ENCODE results near the gene HBS1L. TPM values are rescaled to one million over a fixed set of nuclear protein-coding genes. Genes with fewer than 3 reads are reported as not detected.

Gene HBS1L
- total RNA-seq, 3 donors from 2014 or later (not counting 1 experiment from before 2014, with no cell fraction given): 75.3 to 82.2 (median 80.1) TPM

GRCh38 chr6:135094403-135094821, 39.8 kb upstream of the HBS1L start:
- no peaks in the 10 kb centered on the region for H3K36me3 ChIP-seq (ENCODE audit: control insufficient read depth, insufficient read depth, low read length)
- Mint-ChIP-seq H3K27ac (no peak overlapping the region), H3K4me3 (no peak overlapping the region), H3K27me3 (ENCODE audit: low read depth in 2 of 2) (no peaks in the 10 kb centered on the region), H3K4me1 (peaks cover under 1 to 5% of the 10 kb centered on the region in 2 donors), H3K36me3 (no peaks in the 10 kb centered on the region), H3K9me3 (no peaks in the 10 kb centered on the region)
- TF ChIP-seq, protein P1, sequence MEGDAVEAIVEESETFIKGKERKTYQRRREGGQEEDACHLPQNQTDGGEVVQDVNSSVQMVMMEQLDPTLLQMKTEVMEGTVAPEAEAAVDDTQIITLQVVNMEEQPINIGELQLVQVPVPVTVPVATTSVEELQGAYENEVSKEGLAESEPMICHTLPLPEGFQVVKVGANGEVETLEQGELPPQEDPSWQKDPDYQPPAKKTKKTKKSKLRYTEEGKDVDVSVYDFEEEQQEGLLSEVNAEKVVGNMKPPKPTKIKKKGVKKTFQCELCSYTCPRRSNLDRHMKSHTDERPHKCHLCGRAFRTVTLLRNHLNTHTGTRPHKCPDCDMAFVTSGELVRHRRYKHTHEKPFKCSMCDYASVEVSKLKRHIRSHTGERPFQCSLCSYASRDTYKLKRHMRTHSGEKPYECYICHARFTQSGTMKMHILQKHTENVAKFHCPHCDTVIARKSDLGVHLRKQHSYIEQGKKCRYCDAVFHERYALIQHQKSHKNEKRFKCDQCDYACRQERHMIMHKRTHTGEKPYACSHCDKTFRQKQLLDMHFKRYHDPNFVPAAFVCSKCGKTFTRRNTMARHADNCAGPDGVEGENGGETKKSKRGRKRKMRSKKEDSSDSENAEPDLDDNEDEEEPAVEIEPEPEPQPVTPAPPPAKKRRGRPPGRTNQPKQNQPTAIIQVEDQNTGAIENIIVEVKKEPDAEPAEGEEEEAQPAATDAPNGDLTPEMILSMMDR (IDR thresholded peaks at IDR 0.05): no peak
- peaks cover 2% of the 10 kb centered on the region for H3K4me1 ChIP-seq (ENCODE audit: control insufficient read depth, insufficient read depth, low read length)
- intact Hi-C loops (cut with micrococcal nuclease): loop anchor here (5.0 kb wide), 1 partner anchor 33 kb away; no protein-coding TSS in a partner anchor
- peak in 2 of 3 donors; percentile 42 to 70 for ATAC-seq
- no peaks in the 10 kb centered on the region for H3K27me3 ChIP-seq (ENCODE audit: control insufficient read depth, insufficient read depth, low read length)
- 0% methylated on average over 1 of the region's 1 CpG for WGBS (ENCODE audit: insufficient coverage)
- no peaks in the 10 kb centered on the region for H3K9me3 ChIP-seq (ENCODE audit: control insufficient read depth, insufficient read depth, low read length)
- DNase-seq: peak in 1 of 2 donors; percentile 66
- H3K27ac ChIP-seq (ENCODE audit: low read length): no peak overlapping the region
- H3K4me3 ChIP-seq (ENCODE audit: low read length): no peak overlapping the region

DNA sequence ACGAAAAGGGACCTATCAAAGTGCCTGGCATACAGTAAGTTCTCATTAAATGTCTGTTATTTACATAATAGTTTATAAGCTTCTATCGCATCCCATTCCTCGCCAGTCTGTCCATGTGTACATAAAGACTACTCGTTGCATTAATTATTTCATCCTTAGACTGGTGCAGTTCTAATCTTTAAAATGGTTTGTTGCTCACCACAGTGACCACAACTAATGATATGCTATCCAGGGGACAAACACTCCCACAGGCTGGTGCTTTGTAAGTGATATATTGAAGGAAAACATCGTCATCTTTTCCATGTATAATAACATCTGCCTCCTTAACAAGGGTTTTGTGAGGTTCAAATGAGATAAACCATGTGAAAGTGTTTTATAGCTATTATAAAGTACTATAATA, 39.0 kb upstream of the HBS1L start:
- Histone ChIP-seq H3K27ac (ENCODE audit: low read length) (no peak overlapping the region), H3K27me3 (ENCODE audit: control insufficient read depth, insufficient read depth, low read length) (no peaks in the 10 kb centered on the region), H3K4me3 (ENCODE audit: low read length) (no peak overlapping the region), H3K4me1 (ENCODE audit: control insufficient read depth, insufficient read depth, low read length) (peaks cover 2% of the 10 kb centered on the region), H3K36me3 (ENCODE audit: control insufficient read depth, insufficient read depth, low read length) (no peaks in the 10 kb centered on the region), H3K9me3 (ENCODE audit: control insufficient read depth, insufficient read depth, low read length) (no peaks in the 10 kb centered on the region)
- DNase-seq (no peak), ATAC-seq (no peak)
- TF ChIP-seq, protein P1 (IDR thresholded peaks at IDR 0.05): no peak
- Mint-ChIP-seq H3K4me1 (peaks cover 9 to 13% of the 10 kb centered on the region in 2 donors), H3K9me3 (no peaks in the 10 kb centered on the region), H3K36me3 (no peaks in the 10 kb centered on the region), H3K27ac (no peak overlapping the region), H3K27me3 (ENCODE audit: low read depth in 2 of 2) (no peaks in the 10 kb centered on the region), H3K4me3 (no peak overlapping the region)
- intact Hi-C loops (cut with micrococcal nuclease): loop anchor here (5.0 kb wide), 1 partner anchor 34 kb away; no protein-coding TSS in a partner anchor
- WGBS (ENCODE audit: insufficient coverage): 83% methylated on average over 3 of the region's 5 CpGs

GRCh38 chr6:135092724-135093123, 38.1 kb upstream of the HBS1L start:
- Histone ChIP-seq H3K9me3 (ENCODE audit: control insufficient read depth, insufficient read depth, low read length) (no peaks in the 10 kb centered on the region), H3K36me3 (ENCODE audit: control insufficient read depth, insufficient read depth, low read length) (no peaks in the 10 kb centered on the region), H3K27me3 (ENCODE audit: control insufficient read depth, insufficient read depth, low read length) (no peaks in the 10 kb centered on the region), H3K4me3 (ENCODE audit: low read length) (no peak overlapping the region), H3K4me1 (ENCODE audit: control insufficient read depth, insufficient read depth, low read length) (peaks cover 5% of the 10 kb centered on the region), H3K27ac (ENCODE audit: low read length) (no peak overlapping the region)
- H3K9me3 Mint-ChIP-seq: no peaks in the 10 kb centered on the region
- peaks cover 17 to 22% of the 10 kb centered on the region in 2 donors for H3K4me1 Mint-ChIP-seq
- no peaks in the 10 kb centered on the region for H3K36me3 Mint-ChIP-seq
- H3K27ac Mint-ChIP-seq: no peak overlapping the region
- intact Hi-C loops (cut with micrococcal nuclease): loop anchor here (5.0 kb wide), 1 partner anchor 35 kb away; no protein-coding TSS in a partner anchor
- WGBS (ENCODE audit: insufficient coverage): 99% methylated on average over 3 of the region's 3 CpGs
- H3K4me3 Mint-ChIP-seq: no peak overlapping the region
- DNase-seq (no peak), ATAC-seq (no peak)
- no peaks in the 10 kb centered on the region for H3K27me3 Mint-ChIP-seq (ENCODE audit: low read depth in 2 of 2)
- TF ChIP-seq, protein P1 (IDR thresholded peaks at IDR 0.05): no peak

DNA sequence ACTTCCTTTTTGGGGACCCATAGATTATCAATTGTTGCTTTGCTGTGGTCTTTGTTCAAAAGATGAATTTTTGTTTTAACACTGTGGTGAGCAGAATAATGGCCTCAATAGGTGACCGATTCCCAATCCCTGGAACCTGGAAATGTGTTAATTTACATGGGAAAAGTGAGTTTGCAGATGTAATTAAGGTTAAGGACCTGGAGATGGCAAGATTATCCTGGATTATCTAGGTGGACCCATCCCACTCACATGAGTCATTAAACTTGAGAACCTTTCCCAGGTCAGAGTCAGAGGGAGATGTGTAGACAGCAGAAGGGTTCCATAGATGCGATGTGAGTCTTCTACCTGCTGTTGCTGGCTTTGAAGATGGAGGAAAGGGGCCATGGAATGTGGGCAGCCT, 36.2 kb upstream of the HBS1L start:
- Mint-ChIP-seq H3K4me1 (peaks cover 33 to 41% of the 10 kb centered on the region in 2 donors), H3K27me3 (ENCODE audit: low read depth in 2 of 2) (no peaks in the 10 kb centered on the region), H3K36me3 (no peaks in the 10 kb centered on the region), H3K4me3 (no peak overlapping the region), H3K9me3 (no peaks in the 10 kb centered on the region), H3K27ac (no peak overlapping the region)
- TF ChIP-seq, protein P1 (IDR thresholded peaks at IDR 0.05): no peak
- no peak for ATAC-seq
- H3K4me3 ChIP-seq (ENCODE audit: low read length): no peak overlapping the region
- no peaks in the 10 kb centered on the region for H3K27me3 ChIP-seq (ENCODE audit: control insufficient read depth, insufficient read depth, low read length)
- intact Hi-C loops (cut with micrococcal nuclease): loop anchor here (5.0 kb wide), 1 partner anchor 36 kb away; no protein-coding TSS in a partner anchor
- no peaks in the 10 kb centered on the region for H3K9me3 ChIP-seq (ENCODE audit: control insufficient read depth, insufficient read depth, low read length)
- H3K4me1 ChIP-seq (ENCODE audit: control insufficient read depth, insufficient read depth, low read length): peaks cover 13% of the 10 kb centered on the region
- no peaks in the 10 kb centered on the region for H3K36me3 ChIP-seq (ENCODE audit: control insufficient read depth, insufficient read depth, low read length)
- 94% methylated on average over 2 of the region's 2 CpGs for WGBS (ENCODE audit: insufficient coverage)
- DNase-seq: no peak
- no peak overlapping the region for H3K27ac ChIP-seq (ENCODE audit: low read length)
